HG02588 (cell line): Measurements from ENCODE around the gene ACAP3.

Experiments used
- ATAC-seq: cut with Tn5 transposase; IDR thresholded peaks from one replicate; pipeline ENCODE4 v1.9.1; 2021; ENCODE audit warnings: mild to moderate bottlenecking, moderate library complexity; ENCODE audit not compliant: unreplicated experiment

Gene ACAP3, protein sequence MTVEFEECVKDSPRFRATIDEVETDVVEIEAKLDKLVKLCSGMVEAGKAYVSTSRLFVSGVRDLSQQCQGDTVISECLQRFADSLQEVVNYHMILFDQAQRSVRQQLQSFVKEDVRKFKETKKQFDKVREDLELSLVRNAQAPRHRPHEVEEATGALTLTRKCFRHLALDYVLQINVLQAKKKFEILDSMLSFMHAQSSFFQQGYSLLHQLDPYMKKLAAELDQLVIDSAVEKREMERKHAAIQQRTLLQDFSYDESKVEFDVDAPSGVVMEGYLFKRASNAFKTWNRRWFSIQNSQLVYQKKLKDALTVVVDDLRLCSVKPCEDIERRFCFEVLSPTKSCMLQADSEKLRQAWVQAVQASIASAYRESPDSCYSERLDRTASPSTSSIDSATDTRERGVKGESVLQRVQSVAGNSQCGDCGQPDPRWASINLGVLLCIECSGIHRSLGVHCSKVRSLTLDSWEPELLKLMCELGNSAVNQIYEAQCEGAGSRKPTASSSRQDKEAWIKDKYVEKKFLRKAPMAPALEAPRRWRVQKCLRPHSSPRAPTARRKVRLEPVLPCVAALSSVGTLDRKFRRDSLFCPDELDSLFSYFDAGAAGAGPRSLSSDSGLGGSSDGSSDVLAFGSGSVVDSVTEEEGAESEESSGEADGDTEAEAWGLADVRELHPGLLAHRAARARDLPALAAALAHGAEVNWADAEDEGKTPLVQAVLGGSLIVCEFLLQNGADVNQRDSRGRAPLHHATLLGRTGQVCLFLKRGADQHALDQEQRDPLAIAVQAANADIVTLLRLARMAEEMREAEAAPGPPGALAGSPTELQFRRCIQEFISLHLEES

DNA sequence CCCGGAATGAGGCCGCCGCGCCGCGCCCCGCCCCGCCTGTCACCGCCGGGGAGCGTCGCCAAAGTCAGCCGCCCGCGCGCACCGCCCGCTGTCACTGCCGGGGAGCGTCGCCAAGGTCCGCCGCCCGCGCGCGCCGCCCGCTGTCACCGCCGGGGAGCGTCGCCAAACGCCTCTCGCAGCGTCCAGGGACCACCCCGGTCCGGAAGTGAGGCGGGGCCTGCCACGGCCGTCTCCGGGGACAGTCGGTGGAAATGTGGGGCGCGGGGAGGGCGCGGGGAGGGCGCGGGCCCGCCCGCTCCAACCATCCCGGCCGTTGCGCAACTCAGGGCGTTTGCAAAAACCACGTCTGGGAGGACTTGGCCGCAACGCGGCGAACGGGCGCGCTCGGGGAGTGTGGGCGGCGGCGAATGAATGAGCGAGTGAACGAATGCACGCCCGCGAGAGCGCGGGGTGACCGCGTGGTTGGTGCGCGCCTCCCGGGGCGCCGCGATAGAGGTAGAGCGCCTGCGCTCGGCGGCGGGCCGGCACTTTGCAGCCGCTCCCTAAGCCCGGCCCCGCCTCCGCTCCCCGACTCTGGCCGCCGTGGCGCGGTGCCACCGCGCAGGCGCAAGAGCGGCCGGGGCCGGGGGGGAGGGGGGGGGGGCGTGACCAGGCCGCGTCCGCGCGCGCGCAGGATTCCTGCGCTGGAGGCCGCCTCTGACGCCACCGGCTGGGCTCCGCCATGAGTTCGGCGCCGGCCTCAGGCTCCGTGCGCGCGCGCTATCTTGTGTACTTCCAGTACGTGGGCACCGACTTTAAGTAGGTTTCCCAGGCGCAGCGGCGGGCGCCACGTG is at the start of gene ACAP3, which contains the start of gene PUSL1:
Gene ACAP3 (minus strand): TSS at position 8 of the 833 bp plus-strand sequence. CDS start 115 bp downstream, outside the sequence.
Gene PUSL1 (plus strand): TSS at position 675 of the 833 bp plus-strand sequence. CDS start 47 bp downstream, at position 722.
- peak; percentile 57 for ATAC-seq

DNA sequence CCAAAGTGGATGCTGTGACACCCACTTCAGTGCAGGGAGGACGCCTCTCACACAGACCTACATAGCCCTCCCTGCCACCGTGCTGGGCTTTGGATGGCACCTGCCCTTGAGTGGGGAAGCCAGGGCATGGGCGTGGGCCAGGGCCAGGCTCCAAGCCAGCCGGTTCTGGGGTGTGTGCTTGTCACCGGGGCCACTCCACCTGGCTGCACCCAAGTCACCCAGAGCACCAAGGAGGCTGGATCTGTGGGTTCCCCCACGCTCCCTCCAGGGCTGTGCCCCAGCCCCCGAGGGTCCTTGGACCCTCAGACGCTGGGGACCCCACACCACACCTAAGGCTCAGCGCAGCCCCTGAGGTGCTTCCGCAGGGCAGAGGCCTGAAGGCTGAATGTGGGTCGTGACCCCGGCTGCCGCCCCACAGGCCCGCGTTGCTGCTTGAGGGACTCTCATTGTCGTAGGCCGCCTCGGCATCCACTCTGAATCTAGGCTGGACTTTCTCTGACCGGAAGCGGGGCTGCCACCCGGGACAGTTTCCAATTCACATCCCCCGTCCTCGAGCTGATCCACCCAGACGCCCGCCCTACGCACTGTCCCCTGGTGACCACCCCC is 49.2 kb upstream of the ACAP3 start:
- no peak for ATAC-seq

DNA sequence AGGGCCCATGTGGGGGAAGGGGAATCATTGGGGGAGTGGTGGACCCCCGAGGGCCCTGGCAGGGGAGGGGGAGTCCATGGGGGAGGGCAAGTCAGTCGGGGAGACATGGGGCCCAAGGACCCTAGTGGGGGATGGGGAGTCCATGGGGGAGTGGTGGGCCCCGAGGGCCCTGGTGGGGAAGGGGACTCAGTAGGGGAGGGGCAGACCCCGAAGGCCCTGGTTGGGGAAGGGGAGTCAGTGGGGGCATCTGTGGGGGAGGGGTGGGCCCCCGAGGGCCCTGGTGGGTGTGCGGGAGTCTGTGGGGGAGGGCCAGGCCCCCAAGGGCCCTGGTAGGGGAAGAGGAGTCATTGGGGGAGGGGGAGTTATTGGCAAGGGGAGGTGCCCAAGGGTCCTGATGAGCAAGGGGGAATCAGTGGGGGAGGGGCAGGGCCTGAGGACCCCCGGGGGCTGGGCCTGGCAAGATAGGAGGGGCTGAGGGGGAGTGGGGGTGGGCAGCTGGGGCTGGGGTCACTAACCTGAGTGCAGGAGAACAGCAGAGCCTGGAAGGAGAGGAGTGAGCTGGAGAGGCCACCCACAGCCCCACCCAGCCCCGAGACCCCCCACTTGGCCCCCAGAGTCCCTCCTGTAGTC is 48.6 kb upstream of the ACAP3 start:
- ATAC-seq = no peak

DNA sequence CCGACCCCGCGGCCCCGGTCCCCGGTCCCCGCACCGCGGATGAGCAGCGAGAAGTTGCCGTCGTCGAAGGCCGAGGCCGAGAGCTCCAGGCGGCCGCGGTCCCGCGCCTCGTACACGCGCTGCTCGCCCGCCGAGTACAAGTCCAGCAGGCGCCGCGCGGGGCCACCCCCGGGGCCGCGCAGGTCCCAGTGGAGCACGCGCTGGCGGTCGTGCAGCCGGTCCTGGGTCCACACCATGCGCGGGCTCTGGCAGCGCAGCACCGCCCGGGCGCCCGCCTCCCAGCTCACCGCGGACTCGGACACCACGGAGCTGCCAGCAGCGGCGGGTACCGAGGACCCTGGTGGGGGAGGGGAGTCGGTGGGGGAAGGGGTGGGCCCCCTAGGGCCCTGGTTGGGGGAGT is 47.7 kb upstream of the ACAP3 start:
- no peak for ATAC-seq

DNA sequence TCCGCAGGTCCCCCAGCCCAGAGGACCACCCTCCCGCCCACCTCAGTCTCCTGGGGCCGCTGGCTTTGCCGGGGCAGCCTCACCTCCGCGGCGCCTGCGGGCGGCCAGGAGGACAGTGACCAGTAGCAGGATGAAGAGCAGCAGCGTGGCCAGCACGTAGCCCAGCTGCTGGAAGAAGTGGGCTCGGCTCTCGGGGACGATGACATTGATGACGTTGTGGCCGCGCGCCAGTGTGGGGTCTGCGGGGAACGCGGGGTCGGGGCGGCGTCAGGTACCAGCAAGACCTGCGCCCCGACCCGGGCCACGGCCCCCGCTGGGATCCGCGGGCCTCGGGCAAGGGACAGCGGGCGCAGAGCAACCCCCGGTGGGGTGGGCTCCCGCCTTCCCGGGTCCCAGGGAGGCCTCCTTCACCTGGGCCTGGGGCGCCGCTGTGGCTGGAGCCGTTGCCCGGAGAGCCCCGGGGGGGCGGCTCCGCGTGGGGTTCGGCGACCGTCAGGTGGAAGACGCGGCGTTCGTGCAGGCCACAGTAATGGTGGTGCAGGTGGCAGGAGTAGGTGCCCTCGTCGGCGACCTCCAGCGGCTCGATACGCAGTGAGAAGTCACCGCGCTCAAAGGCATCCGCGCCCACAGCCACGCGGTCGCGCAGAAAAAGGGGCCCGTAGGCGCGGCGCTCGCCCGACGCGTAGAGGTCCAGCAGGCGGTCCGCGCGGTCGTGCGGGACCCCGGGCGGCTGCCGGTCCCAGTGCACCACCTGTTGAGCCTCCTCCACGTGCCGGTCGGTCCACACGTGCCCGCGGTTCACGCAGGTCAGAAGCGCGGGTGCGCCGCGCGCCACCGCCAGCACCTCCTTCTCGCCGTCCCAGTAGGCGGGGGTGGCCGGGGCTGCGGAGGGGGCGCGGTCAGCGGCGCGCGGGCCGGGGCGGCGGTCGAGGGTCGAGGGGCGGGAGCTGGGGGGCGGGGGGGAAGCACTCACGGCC is 46.8 kb upstream of the ACAP3 start:
- ATAC-seq = no peak

DNA sequence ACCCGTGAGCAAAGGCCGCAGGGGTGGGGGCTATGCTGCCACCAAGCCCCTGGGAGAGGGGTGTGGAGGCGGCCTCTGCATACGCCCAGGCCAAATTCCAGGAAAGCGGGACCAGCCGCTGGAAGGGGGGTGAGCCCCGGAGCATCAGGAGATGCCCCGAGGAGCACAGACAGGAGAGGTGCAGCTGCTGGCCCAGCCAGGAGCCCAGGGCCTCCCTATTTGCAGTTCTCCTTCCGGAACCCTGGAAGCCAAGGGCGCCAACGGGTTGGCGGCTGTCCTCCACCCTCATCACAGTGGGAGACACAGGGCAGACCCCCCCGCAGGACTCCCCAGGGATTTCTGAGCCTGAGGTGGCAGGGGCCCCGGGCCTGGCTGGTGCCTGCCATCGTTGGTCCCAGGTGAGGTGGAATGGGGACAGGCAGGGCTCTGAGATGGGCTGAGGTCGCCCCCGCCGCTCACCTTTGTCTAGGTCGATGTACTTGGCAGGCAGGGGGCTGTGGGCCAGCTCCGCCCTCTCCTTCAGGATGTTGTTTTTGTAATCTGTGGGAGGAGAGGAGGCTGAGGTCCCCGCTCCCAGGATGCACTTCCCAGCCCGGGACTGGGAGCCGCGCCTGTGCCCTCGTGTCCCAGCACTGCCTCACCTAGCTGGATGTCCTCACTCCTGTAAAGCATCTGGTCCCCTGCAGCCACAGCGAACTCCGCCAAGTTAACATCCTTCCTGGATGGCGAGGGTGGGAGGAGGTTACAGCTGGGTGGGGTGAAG is 45.8 kb upstream of the ACAP3 start:
- no peak for ATAC-seq

DNA sequence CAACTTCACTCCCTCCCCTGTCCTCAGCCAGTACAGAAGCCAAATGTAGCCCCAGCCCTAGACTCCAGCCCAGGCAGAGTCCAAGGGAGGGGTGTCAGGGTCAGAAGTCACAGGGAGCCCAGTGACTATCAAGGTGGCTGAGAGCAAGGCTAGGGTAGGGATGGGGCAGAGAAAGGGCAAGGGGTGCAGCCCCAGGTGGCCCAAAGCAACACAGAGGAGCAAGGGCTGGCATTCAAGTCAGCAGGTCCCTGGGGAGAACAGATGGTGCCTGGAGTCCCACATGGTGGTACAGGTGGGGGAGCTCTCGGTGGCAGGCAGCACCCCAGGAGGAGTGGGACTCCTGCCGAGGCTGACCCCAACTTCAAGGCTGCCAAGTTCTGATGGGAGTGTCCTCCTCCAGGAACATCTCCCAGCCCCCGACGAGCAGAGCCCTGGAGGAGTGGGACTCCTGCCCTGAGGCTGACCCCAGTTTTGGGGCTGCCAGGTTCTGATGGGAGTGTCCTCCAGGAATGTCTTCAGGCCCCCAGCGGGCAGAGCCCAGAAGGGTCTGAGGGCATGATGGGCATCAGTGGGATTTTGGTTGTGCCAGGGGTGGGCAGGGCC is 45.2 kb upstream of the ACAP3 start:
- ATAC-seq = no peak

DNA sequence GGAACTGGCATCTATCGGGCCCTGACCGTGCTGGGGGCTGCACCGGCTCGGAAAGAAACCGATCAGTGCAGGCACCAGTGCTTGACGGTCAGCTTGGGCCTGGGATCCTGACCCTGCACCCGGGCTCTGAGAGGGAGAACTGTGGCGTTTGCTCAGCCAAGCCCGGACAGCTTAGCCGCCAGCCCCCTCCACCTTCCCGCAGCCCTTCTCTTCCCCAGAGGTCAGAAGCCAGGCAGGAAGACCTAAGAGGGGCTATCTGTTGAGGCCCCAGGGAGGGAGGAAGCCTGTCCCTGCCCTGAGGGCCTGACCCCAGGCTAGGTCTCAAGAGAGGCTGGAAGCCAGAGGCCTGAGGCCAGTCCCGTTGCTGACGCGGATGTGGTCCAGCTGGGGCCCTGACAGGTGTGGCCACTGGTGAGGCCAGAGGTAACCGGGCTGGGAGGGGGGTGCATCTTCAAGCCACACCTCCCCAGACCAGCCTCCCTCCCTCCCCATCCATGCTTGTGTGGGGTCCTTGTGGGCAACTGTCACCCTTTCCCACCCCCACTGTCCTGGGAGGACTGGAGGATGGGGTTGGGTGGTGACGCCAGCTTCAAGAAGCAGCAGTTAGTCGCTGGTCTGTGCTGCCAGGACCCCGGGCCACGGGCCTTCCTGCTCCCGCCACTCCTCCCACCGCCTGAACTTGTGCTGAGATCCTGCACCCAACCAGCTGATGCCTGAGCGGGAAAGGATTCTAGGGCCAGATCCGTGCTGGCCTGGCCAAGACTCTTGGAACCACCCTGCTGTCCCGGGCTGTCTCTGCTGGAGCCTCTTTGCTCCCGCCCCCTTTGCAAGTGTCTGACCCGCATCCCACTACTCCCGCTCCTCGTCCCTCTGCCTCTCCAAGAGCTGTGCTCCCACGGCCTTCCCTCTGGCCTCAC is 44.0 kb upstream of the ACAP3 start:
- ATAC-seq = no peak

DNA sequence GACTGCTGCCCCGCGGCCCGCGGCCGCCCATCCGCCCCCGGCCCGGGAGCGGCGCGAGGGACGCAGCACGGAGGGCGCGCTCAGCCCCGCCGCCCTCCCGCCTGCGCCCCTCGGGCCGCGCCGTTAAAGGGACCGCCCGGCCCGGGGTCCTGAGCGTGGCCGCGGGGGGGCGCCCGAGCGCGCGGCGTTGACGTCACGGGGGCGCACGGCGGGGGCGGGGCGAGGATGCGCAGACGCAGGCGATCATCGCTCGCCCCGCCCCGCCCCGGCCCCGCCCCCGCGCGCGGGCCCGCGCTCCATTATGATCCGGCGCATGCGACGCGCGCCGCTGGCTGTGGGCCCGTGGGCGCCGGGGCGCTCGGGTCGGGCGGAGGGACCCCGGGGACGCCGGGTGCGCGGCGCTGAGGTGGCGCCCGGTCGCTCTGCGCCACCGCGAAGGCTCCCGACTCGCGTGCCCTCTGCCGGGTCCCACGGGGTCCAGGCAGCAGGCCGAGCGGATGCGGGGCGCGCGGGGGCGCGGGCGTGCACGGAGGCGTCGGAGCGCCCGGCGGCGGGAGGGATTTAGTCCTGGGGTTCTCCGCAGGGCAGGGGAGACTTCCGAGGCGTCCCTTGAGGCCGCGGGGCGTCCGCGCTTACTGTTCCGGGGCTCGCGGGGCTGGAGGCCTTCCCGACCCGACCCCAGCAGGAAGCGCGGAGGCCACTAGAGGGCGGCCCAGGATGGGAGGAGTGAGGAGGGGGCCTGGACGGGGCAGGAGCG is 41.7 kb upstream of the ACAP3 start, which contains the start of gene DVL1:
Gene DVL1 (minus strand): TSS at position 163 of the 757 bp plus-strand sequence. CDS start 353 bp downstream, outside the sequence.
- ATAC-seq = peak; percentile 57

DNA sequence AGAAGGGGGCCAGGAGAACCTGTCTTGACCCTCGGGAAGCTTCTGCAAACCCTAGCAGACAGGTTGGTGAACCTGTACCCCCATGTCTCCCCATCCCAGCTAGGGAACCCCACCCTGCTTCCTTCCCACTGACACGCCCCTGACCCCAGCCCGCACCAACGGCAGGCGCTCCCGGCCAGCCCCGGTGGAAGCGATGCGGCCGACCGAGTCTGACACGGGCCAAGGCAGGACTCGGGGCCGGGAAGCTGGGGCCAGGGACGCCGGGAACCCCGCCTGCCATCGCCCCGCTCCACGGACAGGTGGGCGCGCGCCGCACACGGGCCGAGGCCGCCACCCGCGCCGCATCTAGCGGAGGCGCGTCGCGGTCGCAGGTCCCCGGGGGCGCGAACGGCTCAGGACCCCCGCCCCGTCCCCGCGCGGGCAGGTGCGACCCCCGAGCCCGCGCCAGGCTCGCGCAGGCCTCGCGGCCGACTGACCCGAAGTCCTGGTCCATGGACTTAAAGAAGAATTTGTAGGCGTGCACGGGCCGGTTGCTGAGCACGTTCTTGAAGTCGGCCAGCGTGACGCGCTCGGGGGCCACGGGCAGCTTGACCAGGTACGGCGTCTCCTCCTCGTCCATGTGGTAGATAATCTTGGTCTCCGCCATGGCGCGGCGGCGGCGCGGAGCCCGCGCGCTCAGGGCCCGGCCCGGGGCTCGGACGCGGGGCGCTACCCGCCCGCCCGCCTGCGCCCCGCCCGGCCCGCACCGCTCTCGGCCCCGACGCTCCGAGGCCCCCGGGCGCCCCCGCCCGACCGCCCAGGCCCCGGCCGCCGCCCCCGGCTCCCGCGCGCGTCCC is 40.9 kb upstream of the ACAP3 start:
- ATAC-seq = peak; percentile 31

DNA sequence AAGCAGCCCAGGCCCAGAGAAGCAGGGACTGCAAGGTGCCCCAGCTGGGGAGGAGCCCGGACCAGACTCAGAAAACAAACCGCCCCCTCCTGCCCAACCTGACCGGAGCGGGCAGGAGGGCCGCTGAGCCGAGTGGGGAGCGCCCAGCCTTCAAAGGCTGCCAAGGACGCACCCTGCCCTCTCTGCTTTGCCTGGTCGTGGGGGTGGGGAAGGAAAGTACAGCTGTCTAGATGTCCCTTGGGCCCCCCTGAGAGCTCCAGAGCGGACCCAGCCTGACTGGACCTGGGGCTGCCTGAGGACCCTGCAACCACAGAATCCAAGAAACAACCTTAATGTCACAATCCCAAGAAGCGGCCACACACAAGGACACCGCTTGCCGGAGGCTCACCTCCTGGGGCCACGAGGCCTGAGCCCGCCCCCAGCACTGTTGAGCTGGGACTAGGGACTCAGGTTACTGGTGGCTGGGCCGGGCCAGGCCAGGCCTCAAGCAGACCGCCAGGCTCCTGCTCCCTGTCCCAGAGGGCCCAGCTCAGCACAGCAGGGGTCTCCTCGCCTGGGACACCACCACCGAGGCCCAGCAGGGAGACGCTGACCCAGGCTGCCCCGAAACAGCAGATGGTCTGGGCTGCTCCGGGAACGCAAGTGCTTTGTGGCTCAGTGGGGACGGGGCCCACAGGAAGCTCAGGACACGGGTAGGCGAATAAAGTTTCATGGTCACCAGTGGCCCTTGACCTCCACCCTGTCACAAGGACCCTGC is 40.1 kb upstream of the ACAP3 start:
- no peak for ATAC-seq

DNA sequence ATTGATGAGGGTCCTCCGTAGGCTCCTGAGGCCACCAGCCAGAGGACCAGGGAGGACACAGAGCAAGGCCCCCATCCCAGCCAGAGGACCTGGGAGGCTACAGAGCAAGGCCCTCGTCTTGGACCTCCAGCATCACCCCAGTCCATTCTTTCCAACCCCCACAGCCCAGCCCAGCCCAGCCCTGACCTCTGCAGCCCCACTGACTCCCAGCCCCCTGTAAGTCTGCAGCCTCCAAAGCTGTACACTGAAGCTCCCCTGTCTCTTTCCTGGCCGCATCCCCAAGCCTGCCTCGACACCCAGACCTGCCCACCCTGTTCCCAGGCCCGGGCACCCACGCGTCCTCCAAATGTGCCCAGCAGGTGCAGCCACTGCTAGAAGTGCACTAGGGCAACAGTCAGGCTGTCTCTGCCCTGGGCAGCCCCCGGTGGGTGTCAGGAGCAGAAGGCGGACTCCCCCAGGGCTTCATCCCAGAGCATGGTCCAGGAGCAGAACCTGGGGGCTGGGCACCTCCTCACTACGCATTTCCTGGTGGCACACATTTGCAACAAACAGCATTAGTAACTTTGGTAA is 39.4 kb upstream of the ACAP3 start:
- ATAC-seq = no peak

DNA sequence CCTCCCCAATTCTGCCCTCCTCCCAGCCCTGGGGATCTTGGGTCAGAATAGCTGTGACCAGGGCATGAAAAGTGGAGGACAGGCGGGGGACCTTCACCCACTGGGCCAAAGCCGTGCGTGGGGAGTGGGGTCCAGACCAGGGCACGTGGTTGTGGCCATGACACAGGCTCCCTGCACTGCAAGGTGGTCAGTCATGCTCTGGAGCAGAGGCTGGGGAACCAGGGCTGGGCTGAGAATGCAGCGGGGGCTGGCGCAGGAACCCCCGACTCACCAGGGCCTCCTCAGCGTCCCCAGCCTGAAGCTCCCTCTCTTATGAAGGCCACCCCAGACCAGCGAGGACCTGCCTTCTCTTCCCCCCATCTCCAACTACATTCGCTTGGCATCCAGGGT is 38.8 kb upstream of the ACAP3 start:
- no peak for ATAC-seq
